ENCODE data around the gene ZFHX3.

Gene ZFHX3

DNA sequence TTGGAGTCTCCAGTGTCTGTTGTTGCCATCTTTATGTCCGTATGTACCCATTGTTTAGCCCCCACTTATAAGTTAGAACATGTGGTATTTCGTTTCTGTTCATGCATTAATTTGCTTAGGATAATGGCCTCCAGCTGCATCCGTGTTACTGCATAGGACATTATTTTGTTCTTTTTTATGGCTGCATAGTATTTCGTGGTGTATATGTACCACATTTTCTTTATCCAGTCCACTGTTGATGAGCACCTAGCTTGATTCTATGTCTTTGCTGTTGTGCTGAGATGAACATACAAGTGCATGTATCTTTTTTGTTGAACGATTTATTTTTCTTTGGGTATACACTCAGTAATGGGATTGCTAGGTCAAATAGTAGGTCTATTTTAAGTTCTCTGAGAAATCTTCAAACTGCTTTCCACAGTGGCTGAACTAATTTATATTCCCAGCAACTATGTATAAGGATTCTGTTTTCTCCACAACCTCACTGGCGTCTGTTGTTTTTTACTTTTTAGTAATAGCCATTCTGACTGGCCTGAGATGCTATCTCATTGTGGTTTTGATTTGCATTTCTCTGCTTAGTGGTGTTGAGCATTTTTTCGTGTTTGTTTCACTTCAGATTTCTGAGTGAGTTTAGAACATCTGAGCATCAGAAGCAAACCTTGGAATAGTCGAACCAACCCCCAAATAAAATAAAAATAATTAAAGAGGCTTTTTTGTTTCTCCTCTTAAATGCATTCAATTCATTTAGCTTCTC lies 304.7 kb downstream of the ZFHX3 start:
- no peak for DNase-seq (ENCODE audit: low read depth)

DNA sequence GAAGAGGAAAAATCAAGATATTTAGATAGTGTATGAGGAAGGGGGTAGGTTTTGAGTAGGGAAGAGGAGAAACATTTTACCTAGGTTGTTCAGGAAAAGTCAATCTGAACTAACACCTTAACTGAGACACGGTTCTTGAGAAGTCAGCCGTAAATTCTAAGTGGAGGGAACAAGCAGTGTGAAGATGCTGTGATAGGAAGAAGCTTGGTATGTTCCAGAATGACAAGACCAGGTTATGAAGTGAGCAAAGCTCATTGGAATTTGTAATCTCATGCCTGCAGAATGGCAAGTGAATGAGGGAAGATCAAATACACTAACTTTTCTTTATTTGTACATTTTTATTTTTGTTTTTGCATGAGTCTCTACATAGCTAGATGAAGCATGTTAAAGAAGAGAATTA lies 307.6 kb downstream of the ZFHX3 start:
- no peak for DNase-seq (ENCODE audit: low read depth)

DNA sequence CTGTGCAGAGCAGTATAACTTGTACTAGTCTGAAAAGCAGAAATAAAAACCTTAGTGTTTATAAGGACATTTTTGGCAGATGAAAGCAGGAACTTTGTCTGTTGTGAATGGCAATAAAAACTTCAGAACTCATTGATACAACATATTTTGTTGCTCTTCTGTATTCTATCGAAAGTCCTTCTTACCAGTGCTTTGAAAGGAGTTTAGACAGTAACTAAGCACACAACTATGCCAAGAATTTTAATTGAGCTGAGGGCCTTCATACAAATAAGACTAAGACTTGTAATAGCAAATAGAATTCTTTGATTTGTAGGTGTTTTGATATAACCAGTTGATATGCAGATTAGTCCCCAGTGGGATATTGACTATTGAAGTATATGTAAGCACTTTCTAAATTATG lies 308.4 kb downstream of the ZFHX3 start:
- DNase-seq (ENCODE audit: low read depth): no peak

DNA sequence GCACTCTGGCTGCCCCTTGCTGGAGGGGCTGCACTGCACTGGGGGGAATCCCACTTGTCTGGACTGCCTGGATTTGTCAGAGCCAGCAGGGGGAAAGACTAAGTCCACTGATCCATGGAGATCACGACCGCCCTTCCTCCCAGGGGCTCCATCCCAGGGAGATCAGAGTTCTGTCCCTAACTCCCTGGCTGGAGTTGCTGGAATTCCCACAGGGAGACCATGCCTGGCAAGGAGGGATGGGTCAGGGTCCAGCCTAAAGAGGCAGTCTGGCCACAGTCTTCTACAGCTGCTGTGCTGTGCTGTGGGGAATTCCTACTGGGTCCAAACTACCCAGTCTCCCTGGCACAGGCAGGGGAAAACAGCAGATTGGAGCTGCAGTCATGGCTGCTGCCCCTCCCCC lies 311.9 kb downstream of the ZFHX3 start:
- DNase-seq (ENCODE audit: low read depth): no peak

Measured in stimulated activated CD8-positive, alpha-beta memory T cell treated with anti-CD3 and anti-CD28 coated beads, Interleukin-15, amount 100 ng/mL, for 24 hours (primary cell).